ENCODE data around the gene RNH1. TPM values are rescaled to one million over a fixed set of nuclear protein-coding genes. Genes with fewer than 3 reads are reported as not detected.
A peak's percentile ranks its signal among the peaks of the same experiment; 100 is the strongest.

The RNH1 gene
- total RNA-seq, 1 experiment from 2014 or later: 60.0 TPM

- no peak for DNase-seq
These were observed 33.0 kb upstream of the RNH1 start for GRCh38 chr11:539971-540481.

More at GRCh38 chr11:539971-540481, 33.0 kb upstream of the RNH1 start:
- Histone ChIP-seq H2BK20ac (ENCODE audit: low read depth, low read length, poor library complexity, severe bottlenecking) (no peak overlapping the region), H3K4me1 (ENCODE audit: insufficient read depth, low read length) (no peaks in the 10 kb centered on the region), H2BK15ac (ENCODE audit: low read depth, low read length) (no peak overlapping the region), H4K8ac (replicated peaks; ENCODE audit: insufficient read length, low read depth, low read length) (no peak overlapping the region), H3K23ac (ENCODE audit: insufficient read length, low read depth, low read length) (no peak overlapping the region), H2AFZ (ENCODE audit: low read length) (no peak overlapping the region), H3K27me3 (ENCODE audit: insufficient read depth, low read length) (no peaks in the 10 kb centered on the region), H3K18ac (ENCODE audit: insufficient read length, low read depth, low read length) (no peak overlapping the region), H3K4ac (ENCODE audit: low read depth, low read length) (no peak overlapping the region), H2AK5ac (ENCODE audit: insufficient read length, low read length) (no peak overlapping the region), H3K79me1 (ENCODE audit: insufficient read depth, low read depth, low read length, poor library complexity, severe bottlenecking) (no peaks in the 10 kb centered on the region), H2BK5ac (ENCODE audit: insufficient read length, low read length) (no peak overlapping the region), H4K91ac (ENCODE audit: insufficient read length, low read depth, low read length) (no peak overlapping the region), H3T11ph (ENCODE audit: low read length) (no peak overlapping the region), H4K20me1 (ENCODE audit: control insufficient read depth, insufficient read depth, insufficient read length) (no peaks in the 10 kb centered on the region), H2BK120ac (ENCODE audit: low read depth, low read length, poor library complexity, severe bottlenecking) (no peak overlapping the region), H4K5ac (ENCODE audit: insufficient read length, low read depth, low read length) (no peak overlapping the region), H2BK12ac (ENCODE audit: insufficient read length, low read depth, low read length) (no peak overlapping the region), H3K56ac (ENCODE audit: insufficient read length, low read depth, low read length) (no peak overlapping the region), H3K9ac (ENCODE audit: extremely low read depth, insufficient read length, low read length) (no peak overlapping the region), H3K4me2 (ENCODE audit: insufficient read depth, insufficient read length, low read length) (no peak overlapping the region), H3K23me2 (ENCODE audit: insufficient read length, low read depth, low read length, poor library complexity, severe bottlenecking) (peaks cover 15% of the 10 kb centered on the region), H3K79me2 (ENCODE audit: insufficient read depth, low read length) (no peaks in the 10 kb centered on the region), H3K27ac (ENCODE audit: insufficient read length, low read depth, low read length) (no peak overlapping the region), H3K14ac (ENCODE audit: insufficient read depth, low read length) (peak overlapping the region; percentile 10; the same call in 1 of the 2 replicates), H3K9me3 (ENCODE audit: control insufficient read depth, low read depth, low read length) (no peaks in the 10 kb centered on the region)
- WGBS (ENCODE audit: extremely low coverage, insufficient read length, low lambda C conversion rate): no CpG with 5 or more reads among the region's 8 CpGs
- peaks cover 2 to 7% (median 5%) of the 10 kb centered on the region in 3 experiments; a peak in 5 of 7 replicates for H3K36me3 Mint-ChIP-seq (ENCODE audit: insufficient read depth in 1 of 3, low read depth in 3 of 3)
- no peak for TF ChIP-seq CTCF (conservative IDR thresholded peaks at IDR 0.05)
- no peak overlapping the region for H3K4me3 Mint-ChIP-seq
- H3K4me1 Mint-ChIP-seq: peaks cover 9 to 13% of the 10 kb centered on the region in 2 experiments; a peak in 3 of 4 replicates
- H3K27ac Mint-ChIP-seq: no peak overlapping the region
- H3K9me3 Mint-ChIP-seq: peaks cover 0 to 4% of the 10 kb centered on the region in 2 experiments; a peak in 2 of 5 replicates
- peaks cover 16% of the 10 kb centered on the region for H3K27me3 Mint-ChIP-seq (ENCODE audit: low read depth)
